Kidney (tissue), 14 donors: ENCODE results near the gene ZNF334. TPM values are rescaled to one million over a fixed set of nuclear protein-coding genes. Genes with fewer than 3 reads are reported as not detected.

ENCODE experiments used
- DNase-seq, 5 donors: peaks; one replicate each; pipeline ENCODE4 v3.0.0-alpha.2; 2013 to 2020
- FAIRE-seq: peaks from 2 replicates; lab custom pipeline; 2012; peaks lifted over from hg19 to GRCh38; lab: Jason Lieb, UNC
- H3K27ac ChIP-seq, 2 donors: one replicate each; pipeline ENCODE4 v1.7.0; 2013; ENCODE audit warnings: low read depth in 2 of 2, low read length in 2 of 2, inconsistent platforms in 1 of 2
- H3K27me3 ChIP-seq: one replicate; pipeline ENCODE4 v1.7.1; 2013; ENCODE audit warnings: low read length, inconsistent platforms; ENCODE audit not compliant: control insufficient read depth, insufficient read depth
- H3K36me3 ChIP-seq, 3 donors: one replicate each; pipeline versions ENCODE4 v1.7.0 to v1.7.1; 2013; ENCODE audit warnings: low read length in 3 of 3, control low read depth in 1 of 3, inconsistent platforms in 1 of 3; ENCODE audit not compliant: insufficient read depth in 3 of 3, control insufficient read depth in 2 of 3
- H3K4me1 ChIP-seq, 3 donors: one replicate each; pipeline versions ENCODE4 v1.7.0 to v1.7.1; 2013; ENCODE audit warnings: low read length in 3 of 3, inconsistent platforms in 1 of 3, low read depth in 1 of 3; ENCODE audit not compliant: control insufficient read depth in 2 of 3, insufficient read depth in 2 of 3
- H3K4me3 ChIP-seq, 3 donors: one replicate each; pipeline versions ENCODE4 v1.7.0 to v1.8.1; 2013; ENCODE audit warnings: low read length in 3 of 3, control low read depth in 1 of 3, inconsistent platforms in 1 of 3
- H3K9ac ChIP-seq, 3 donors: one replicate each; pipeline versions ENCODE4 v1.7.0 to v1.7.1; 2013; ENCODE audit warnings: low read length in 3 of 3, control low read depth in 1 of 3, inconsistent platforms in 1 of 3
- H3K9me3 ChIP-seq, 3 donors: one replicate each; pipeline versions ENCODE4 v1.7.0 to v1.7.1; 2013; ENCODE audit warnings: low read length in 3 of 3, control low read depth in 1 of 3, inconsistent platforms in 1 of 3; ENCODE audit not compliant: control insufficient read depth in 2 of 3, insufficient read depth in 1 of 3
- intact Hi-C: fragments of 100-400 bp; cut with DNase I; formaldehyde crosslinking; loops from one replicate; pipeline ENCODE4 v1.11.1; 2022
- polyA plus RNA-seq: library from polyadenylated mRNA; stranded (reverse); fragments of 350-450 nt; fragmentation: Illumina TruSeq; extraction: RNeasy Lipid Tissue Mini Kit (QIAGEN cat#74804); gene quantifications from one replicate; pipeline ENCODE4 v1.2.3, GENCODE V29; 2014; ENCODE audit warnings: low read depth, low replicate concordance; ENCODE audit not compliant: insufficient read depth
- total RNA-seq: library from RNA; stranded (reverse); fragmentation: NEBNext Ultra II Directional; extraction: Animal tissue kit (Norgen Biotek cat#: 25700); gene quantifications from one replicate; pipeline ENCODE4 v1.2.1, GENCODE V29; 2021
- TF ChIP-seq, protein P1 (sequence below): IDR thresholded peaks from 3 replicates; pipeline ENCODE4 v1.5.1; 2012; ENCODE audit warnings: mild to moderate bottlenecking, moderate library complexity, borderline replicate concordance; ENCODE audit not compliant: insufficient read depth; ENCODE audit errors: extremely low read depth
- donor health status: control.
- donor health status: control.
- donor health status: control.
- donor health status: control.
- donor health status: control.
- donor health status: DM: yes; HTN: yes; CAD: no.
- donor health status: Normal renal cell carcinoma (clear cell type).

Gene ZNF334
- total and polyA plus RNA-seq, 2 donors from 2014 or later = 3.7 to 8.2 TPM

DNA sequence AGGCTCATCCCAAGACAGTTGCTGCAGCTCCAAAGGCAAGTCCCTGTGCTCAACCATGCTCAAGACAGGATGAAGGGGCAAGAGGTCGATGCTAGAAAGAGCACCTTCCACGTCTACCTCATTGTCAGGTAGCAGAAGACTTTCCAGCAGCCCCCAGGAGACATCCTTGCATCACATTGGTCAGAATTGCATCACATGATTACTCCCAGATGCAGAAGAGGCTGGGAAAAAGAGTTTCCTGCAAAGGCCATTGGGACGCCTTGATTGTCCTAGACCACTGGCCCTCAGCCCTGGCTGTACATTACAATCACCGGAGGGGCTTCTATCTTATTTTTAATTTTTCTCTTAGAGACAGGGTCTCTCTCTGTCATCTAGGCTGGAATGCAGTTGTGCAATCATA is 17.3 kb upstream of the ZNF334 start:
- Histone ChIP-seq H3K27me3 (no peaks in the 10 kb centered on the region), H3K36me3 (no peaks in the 10 kb centered on the region), H3K27ac (no peak overlapping the region), H3K4me3 (no peak overlapping the region), H3K9ac (no peak overlapping the region), H3K4me1 (no peaks in the 10 kb centered on the region), H3K9me3 (no peaks in the 10 kb centered on the region)
- TF ChIP-seq, protein P1, sequence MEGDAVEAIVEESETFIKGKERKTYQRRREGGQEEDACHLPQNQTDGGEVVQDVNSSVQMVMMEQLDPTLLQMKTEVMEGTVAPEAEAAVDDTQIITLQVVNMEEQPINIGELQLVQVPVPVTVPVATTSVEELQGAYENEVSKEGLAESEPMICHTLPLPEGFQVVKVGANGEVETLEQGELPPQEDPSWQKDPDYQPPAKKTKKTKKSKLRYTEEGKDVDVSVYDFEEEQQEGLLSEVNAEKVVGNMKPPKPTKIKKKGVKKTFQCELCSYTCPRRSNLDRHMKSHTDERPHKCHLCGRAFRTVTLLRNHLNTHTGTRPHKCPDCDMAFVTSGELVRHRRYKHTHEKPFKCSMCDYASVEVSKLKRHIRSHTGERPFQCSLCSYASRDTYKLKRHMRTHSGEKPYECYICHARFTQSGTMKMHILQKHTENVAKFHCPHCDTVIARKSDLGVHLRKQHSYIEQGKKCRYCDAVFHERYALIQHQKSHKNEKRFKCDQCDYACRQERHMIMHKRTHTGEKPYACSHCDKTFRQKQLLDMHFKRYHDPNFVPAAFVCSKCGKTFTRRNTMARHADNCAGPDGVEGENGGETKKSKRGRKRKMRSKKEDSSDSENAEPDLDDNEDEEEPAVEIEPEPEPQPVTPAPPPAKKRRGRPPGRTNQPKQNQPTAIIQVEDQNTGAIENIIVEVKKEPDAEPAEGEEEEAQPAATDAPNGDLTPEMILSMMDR = no peak
- DNase-seq (no peak), FAIRE-seq (no peak)
- intact Hi-C loops = no loop called here

DNA sequence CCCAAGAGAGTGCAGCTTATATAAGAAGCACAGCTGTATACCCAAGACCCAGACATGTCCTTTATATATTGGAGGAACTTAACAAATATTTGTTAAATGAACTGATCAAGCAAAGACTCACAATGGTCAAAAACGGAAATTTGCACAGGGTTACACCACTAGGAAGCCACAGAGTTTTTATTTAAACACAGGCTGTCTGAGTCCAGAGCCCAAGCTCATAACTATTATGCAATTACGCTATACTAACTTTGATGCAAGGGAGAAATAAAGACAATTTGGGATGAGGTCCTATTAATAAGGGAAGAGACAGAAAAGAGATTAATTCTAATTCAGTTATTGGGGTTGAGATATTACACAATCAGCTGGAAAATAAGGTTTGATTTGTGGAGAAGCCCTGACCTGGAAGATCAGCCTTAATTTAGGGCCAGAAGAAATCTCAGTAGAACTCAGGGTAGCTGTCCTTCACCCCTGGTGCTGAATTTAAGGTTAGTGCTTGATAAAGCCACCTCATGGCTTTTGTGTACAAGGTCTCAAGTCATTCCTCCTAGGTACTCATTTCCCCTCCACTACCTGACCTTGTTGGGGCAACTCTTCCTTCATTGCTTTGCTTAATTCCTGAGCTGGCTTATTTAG is 10.5 kb upstream of the ZNF334 start:
- TF ChIP-seq, protein P1 = no peak
- FAIRE-seq (no peak), DNase-seq (peak in 3 of 5 donors; percentile 19 to 48 (median 45))
- H3K9me3 ChIP-seq = no peaks in the 10 kb centered on the region
- peaks cover 0 to 3% (median 0%) of the 10 kb centered on the region in 3 donors for H3K4me1 ChIP-seq
- no peaks in the 10 kb centered on the region for H3K36me3 ChIP-seq
- no peak overlapping the region for H3K27ac ChIP-seq
- H3K27me3 ChIP-seq = no peaks in the 10 kb centered on the region
- no peak overlapping the region for H3K9ac ChIP-seq
- H3K4me3 ChIP-seq = no peak overlapping the region
- intact Hi-C loops = loop anchor here (5.0 kb wide), 1 partner anchor 153 kb away; no protein-coding TSS in a partner anchor

DNA sequence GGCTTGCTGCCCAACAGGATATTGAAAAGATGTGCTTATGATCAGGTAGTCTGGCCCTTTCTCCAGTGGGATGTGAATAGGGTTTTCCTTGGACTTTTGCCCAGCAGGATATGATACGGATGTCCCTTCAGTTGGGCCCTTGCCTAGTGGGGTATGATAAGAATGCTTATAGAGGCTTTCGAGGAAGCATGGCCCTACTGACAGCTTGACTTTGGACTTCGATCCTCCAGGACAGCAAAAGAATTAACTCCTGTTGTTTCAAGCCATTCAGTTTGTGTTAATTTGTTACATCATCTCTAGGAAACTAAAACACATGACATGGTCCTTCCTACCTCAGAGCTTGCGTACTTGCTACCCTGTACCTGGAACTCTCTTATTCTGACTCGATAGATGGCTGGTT is 9.7 kb upstream of the ZNF334 start:
- TF ChIP-seq, protein P1 = no peak
- Histone ChIP-seq H3K27ac (no peak overlapping the region), H3K9me3 (no peaks in the 10 kb centered on the region), H3K4me1 (peaks cover 0 to 3% (median 0%) of the 10 kb centered on the region in 3 donors), H3K9ac (no peak overlapping the region), H3K27me3 (no peaks in the 10 kb centered on the region), H3K4me3 (no peak overlapping the region), H3K36me3 (no peaks in the 10 kb centered on the region)
- no peak for DNase-seq
- intact Hi-C loops = loop anchor here (5.0 kb wide), 1 partner anchor 154 kb away; no protein-coding TSS in a partner anchor
- FAIRE-seq = no peak
